WTC11 (cell line): ENCODE data around the gene WTAP. TPM values are rescaled to one million over a fixed set of nuclear protein-coding genes. Genes with fewer than 3 reads are reported as not detected.

ENCODE experiments used
- ATAC-seq: fragments of 200-7000 bp; cut with Tn5 transposase; 2 replicates; pipeline ENCODE4 v1.10.0; 2021; ENCODE audit warnings: mild to moderate bottlenecking, moderate library complexity
- CTCF ChIA-PET: fragments of 300-600 bp; sonication (Branson Sonifier 250); formaldehyde crosslinking; loops from one replicate; lab custom pipeline; 2021; ENCODE audit warnings: antibody characterized with exemption; lab: Charles Lee
- POLR2A ChIA-PET: fragments of 350-600 bp; sonication (Branson Sonifier 250); formaldehyde crosslinking; loops from one replicate; lab custom pipeline; 2021; ENCODE audit warnings: antibody characterized with exemption; lab: Charles Lee
- DNase-seq: peaks from one replicate; pipeline ENCODE4 v3.0.0; 2021; ENCODE audit warnings: low spot score
- H3K27ac Mint-ChIP-seq: 2 replicates; pipeline ENCODE4 v1.8.0; 2021; ENCODE audit warnings: mixed read lengths
- H3K27me3 Mint-ChIP-seq: 2 replicates; pipeline ENCODE4 v1.8.0; 2021; ENCODE audit warnings: low read depth, mild to moderate bottlenecking, moderate library complexity, mixed read lengths
- H3K36me3 Mint-ChIP-seq: 2 replicates; pipeline ENCODE4 v1.8.0; 2021; ENCODE audit warnings: mixed read lengths
- H3K4me1 Mint-ChIP-seq: 2 replicates; pipeline ENCODE4 v1.8.0; 2022; ENCODE audit warnings: mixed read lengths
- H3K4me3 Mint-ChIP-seq: 2 replicates; pipeline ENCODE4 v1.8.0; 2021; ENCODE audit warnings: mild to moderate bottlenecking, moderate library complexity, mixed read lengths
- H3K9me3 Mint-ChIP-seq: 2 replicates; pipeline ENCODE4 v1.8.0; 2021; ENCODE audit warnings: mixed read lengths
- E2F5 ChIP-seq: sonication (generic); formaldehyde crosslinking; IDR thresholded peaks from 2 replicates; pipeline ENCODE4 v1.8.1; 2022; ENCODE audit warnings: mild to moderate bottlenecking, moderate library complexity, missing genetic modification reagents
- EMX1 ChIP-seq: fragments of 250-450 bp; sonication (Bioruptor Pico); IDR thresholded peaks from 2 replicates; pipeline ENCODE4 v1.8.0; 2021; ENCODE audit warnings: mild to moderate bottlenecking
- GABPB1 ChIP-seq: sonication (generic); formaldehyde crosslinking; IDR thresholded peaks from 2 replicates; pipeline ENCODE4 v1.8.1; 2023; ENCODE audit warnings: mild to moderate bottlenecking, missing genetic modification reagents
- IRF2 ChIP-seq: sonication (generic); formaldehyde crosslinking; IDR thresholded peaks from 2 replicates; pipeline ENCODE4 v1.8.0; 2022; ENCODE audit warnings: low read depth, missing genetic modification reagents, borderline replicate concordance
- KAT7 ChIP-seq: sonication (generic); formaldehyde crosslinking; IDR thresholded peaks from 2 replicates; pipeline ENCODE4 v1.8.1; 2023; ENCODE audit warnings: missing genetic modification reagents, mild to moderate bottlenecking, borderline replicate concordance
- NR3C1 ChIP-seq: sonication (generic); formaldehyde crosslinking; conservative IDR thresholded peaks from 2 replicates; pipeline ENCODE4 v1.8.1; 2023; ENCODE audit warnings: low read depth, mild to moderate bottlenecking, missing genetic modification reagents
- OVOL2 ChIP-seq: fragments of 250-450 bp; sonication (Bioruptor Pico); IDR thresholded peaks from 2 replicates; pipeline ENCODE4 v1.9.0; 2021; ENCODE audit warnings: mild to moderate bottlenecking, borderline replicate concordance
- TP53 ChIP-seq: sonication (generic); formaldehyde crosslinking; IDR thresholded peaks from 2 replicates; pipeline ENCODE4 v1.8.1; 2023; ENCODE audit warnings: mild to moderate bottlenecking, missing genetic modification reagents
- USF1 ChIP-seq: sonication (generic); formaldehyde crosslinking; IDR thresholded peaks from 2 replicates; pipeline ENCODE4 v1.8.0; 2022; ENCODE audit warnings: mild to moderate bottlenecking, missing genetic modification reagents
- ZNF232 ChIP-seq: sonication (generic); formaldehyde crosslinking; IDR thresholded peaks from 2 replicates; pipeline ENCODE4 v1.8.0; 2022; ENCODE audit warnings: mild to moderate bottlenecking, missing genetic modification reagents
- ZNF317 ChIP-seq: sonication (generic); formaldehyde crosslinking; IDR thresholded peaks from 2 replicates; pipeline ENCODE4 v1.8.1; 2023; ENCODE audit warnings: low read depth, mild to moderate bottlenecking, moderate library complexity, missing genetic modification reagents, borderline replicate concordance
- ZNF416 ChIP-seq: fragments of 250-450 bp; sonication (Bioruptor Pico); IDR thresholded peaks from 2 replicates; pipeline ENCODE4 v1.9.0; 2021; ENCODE audit warnings: mild to moderate bottlenecking, inconsistent platforms
- total RNA-seq: library from RNA; stranded (reverse); gene quantifications from 3 replicates; pipeline ENCODE4 v1.2.3, GENCODE V29; 2021
- TF ChIP-seq, protein P1 (sequence below): sonication (generic); formaldehyde crosslinking; conservative IDR thresholded peaks from 2 replicates; pipeline ENCODE4 v1.8.1; 2022; ENCODE audit warnings: mild to moderate bottlenecking, missing genetic modification reagents
- TF ChIP-seq, protein P2 (sequence below): fragments of 250-450 bp; sonication (Bioruptor Pico); IDR thresholded peaks from 2 replicates; pipeline ENCODE4 v1.8.0; 2021; ENCODE audit warnings: mild to moderate bottlenecking
- TF ChIP-seq, protein P3 (sequence below): sonication (generic); formaldehyde crosslinking; IDR thresholded peaks from 2 replicates; pipeline ENCODE4 v1.8.0; 2023; ENCODE audit warnings: mild to moderate bottlenecking, missing genetic modification reagents

Gene WTAP
- total RNA-seq, 1 experiment from 2014 or later = 88.8 TPM

DNA sequence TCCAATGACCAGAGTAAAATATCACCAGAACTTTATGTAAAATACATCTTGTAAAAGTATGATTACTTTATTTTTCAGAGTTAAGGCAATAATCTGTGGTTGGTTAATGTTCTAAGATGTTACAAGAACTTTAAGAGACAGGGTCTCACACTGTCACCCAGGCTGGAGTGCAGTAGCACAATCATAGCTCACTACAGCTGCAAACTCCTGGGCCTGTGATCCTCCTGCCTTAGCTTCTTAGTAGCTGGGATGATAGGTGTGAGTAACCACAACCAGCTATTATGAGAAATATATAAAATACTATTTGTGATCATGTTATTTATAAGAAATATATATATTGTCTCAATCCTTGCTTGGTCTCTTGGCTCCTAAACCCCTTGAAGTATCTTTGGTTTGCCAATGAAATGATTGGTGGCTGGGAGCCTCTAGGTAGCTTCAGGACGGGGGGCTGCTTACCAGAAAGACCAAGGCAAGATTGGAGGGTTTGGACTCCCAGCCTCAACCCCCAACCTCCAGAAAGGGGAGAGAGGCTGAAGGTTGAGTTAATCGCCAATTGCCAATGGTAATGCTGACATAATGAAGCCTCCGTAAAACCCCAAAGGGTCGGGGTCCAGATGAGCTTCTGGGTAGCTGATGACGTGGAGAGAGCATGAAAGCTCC, 49.7 kb upstream of the WTAP start:
- Mint-ChIP-seq H3K27me3 (no peaks in the 10 kb centered on the region), H3K36me3 (peaks cover 29% of the 10 kb centered on the region), H3K27ac (no peak overlapping the region), H3K4me3 (no peak overlapping the region), H3K4me1 (no peaks in the 10 kb centered on the region), H3K9me3 (peaks cover 9% of the 10 kb centered on the region; the same call in 1 of the 2 replicates)
- ATAC-seq (no peak), DNase-seq (no peak)
- CTCF ChIA-PET = no interaction called here
- no peak for TF ChIP-seq OVOL2
- no peak for TF ChIP-seq IRF2 (CRISPR knock-in tag)
- TF ChIP-seq KAT7 = no peak
- no peak for TF ChIP-seq EMX1 (CRISPR knock-in tag)
- no peak for TF ChIP-seq ZNF232 (CRISPR knock-in tag)
- no peak for TF ChIP-seq USF1 (CRISPR knock-in tag)
- TF ChIP-seq, protein P1, sequence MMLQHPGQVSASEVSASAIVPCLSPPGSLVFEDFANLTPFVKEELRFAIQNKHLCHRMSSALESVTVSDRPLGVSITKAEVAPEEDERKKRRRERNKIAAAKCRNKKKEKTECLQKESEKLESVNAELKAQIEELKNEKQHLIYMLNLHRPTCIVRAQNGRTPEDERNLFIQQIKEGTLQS = no peak
- TF ChIP-seq, protein P2, sequence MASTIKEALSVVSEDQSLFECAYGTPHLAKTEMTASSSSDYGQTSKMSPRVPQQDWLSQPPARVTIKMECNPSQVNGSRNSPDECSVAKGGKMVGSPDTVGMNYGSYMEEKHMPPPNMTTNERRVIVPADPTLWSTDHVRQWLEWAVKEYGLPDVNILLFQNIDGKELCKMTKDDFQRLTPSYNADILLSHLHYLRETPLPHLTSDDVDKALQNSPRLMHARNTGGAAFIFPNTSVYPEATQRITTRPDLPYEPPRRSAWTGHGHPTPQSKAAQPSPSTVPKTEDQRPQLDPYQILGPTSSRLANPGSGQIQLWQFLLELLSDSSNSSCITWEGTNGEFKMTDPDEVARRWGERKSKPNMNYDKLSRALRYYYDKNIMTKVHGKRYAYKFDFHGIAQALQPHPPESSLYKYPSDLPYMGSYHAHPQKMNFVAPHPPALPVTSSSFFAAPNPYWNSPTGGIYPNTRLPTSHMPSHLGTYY (CRISPR knock-in tag) = no peak
- no peak for TF ChIP-seq NR3C1 (CRISPR knock-in tag)
- no peak for TF ChIP-seq E2F5 (CRISPR knock-in tag)
- no peak for TF ChIP-seq TP53 (CRISPR knock-in tag)
- TF ChIP-seq ZNF317 (CRISPR knock-in tag) = no peak
- POLR2A ChIA-PET = no interaction called here

DNA sequence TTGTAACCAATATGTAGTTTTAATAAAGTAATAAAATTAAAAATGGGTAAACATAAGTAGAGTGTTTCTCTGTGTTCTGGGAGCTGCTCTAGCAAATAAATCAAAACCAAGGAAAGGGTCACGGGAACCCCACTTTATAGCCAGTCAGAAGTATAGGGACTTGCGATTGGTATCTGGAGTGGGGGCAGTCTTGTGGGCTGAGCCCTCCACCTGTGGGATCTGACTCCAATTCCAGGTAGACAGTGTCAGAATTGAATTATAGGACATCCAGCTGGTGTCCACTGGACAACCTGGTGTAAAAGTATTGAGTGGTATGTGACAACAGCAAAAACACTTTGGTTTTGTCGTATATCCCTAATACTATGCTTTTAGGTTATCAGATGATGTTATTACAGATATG, 48.7 kb upstream of the WTAP start:
- Mint-ChIP-seq H3K4me1 (no peaks in the 10 kb centered on the region), H3K9me3 (peaks cover 4% of the 10 kb centered on the region; the same call in 1 of the 2 replicates), H3K36me3 (peaks cover 28% of the 10 kb centered on the region), H3K27ac (no peak overlapping the region)
- POLR2A ChIA-PET = no interaction called here
- ATAC-seq (no peak), DNase-seq (no peak)
- CTCF ChIA-PET = no interaction called here
- TF ChIP-seq, protein P1 = no peak
- TF ChIP-seq ZNF416 (CRISPR knock-in tag) = no peak
- no peak for TF ChIP-seq ZNF317 (CRISPR knock-in tag)
- TF ChIP-seq EMX1 (CRISPR knock-in tag) = no peak
- TF ChIP-seq, all 79 proteins: peak for 0
- Mint-ChIP-seq H3K4me3 (no peak overlapping the region), H3K27me3 (no peaks in the 10 kb centered on the region)

DNA sequence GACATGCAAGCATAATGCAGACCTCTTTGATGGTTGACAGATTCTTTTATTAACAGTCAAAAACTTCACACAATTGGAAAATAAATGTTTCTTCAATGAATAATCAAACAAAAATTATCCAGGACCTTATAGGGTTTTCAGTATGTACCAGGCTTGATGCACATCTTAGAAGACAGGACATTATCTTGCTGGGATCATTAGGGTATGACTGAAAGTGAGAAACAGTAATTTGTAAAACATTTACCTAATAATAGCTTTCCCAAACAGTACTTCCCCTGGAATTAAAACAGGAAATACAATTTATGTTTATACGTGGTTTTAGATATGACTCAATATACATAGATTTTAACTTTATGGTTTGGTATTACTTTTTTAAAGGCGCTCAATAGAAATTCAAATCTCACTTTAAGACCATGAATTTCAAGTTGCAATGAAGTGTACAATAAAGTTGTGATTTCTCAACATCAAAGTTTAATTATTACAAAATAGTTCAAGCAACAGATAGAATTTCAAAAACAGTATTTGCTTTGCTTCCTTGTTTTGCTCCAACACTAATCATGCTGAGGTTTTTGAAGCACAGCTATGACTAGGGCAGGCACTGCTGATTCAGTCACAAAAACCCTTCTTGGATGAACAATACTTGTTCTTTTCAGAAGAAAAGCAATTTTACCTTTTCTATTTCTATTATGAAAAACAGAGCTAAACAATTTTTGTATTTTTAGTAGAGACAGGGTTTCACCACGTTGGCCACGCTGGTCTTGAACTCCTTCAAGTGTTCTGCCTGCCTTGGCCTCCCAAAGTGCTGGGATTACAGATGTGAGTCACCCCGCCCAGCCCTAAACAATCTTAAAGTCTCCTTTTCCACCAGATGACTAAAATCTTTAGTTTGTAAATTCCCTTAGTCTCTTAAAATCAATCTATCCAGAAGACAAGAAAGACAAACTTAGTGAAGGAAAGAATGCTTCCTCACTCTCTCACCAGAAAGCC, 47.9 kb upstream of the WTAP start:
- POLR2A ChIA-PET = no interaction called here

More for the DNA sequence above, 47.9 kb upstream of the WTAP start:
- DNase-seq (no peak), ATAC-seq (no peak)
- Mint-ChIP-seq H3K27ac (no peak overlapping the region; the same call in 1 of the 2 replicates), H3K4me3 (no peak overlapping the region), H3K36me3 (peaks cover 32% of the 10 kb centered on the region), H3K27me3 (no peaks in the 10 kb centered on the region), H3K9me3 (peaks cover 4% of the 10 kb centered on the region; the same call in 1 of the 2 replicates), H3K4me1 (no peaks in the 10 kb centered on the region)
- TF ChIP-seq, protein P3, sequence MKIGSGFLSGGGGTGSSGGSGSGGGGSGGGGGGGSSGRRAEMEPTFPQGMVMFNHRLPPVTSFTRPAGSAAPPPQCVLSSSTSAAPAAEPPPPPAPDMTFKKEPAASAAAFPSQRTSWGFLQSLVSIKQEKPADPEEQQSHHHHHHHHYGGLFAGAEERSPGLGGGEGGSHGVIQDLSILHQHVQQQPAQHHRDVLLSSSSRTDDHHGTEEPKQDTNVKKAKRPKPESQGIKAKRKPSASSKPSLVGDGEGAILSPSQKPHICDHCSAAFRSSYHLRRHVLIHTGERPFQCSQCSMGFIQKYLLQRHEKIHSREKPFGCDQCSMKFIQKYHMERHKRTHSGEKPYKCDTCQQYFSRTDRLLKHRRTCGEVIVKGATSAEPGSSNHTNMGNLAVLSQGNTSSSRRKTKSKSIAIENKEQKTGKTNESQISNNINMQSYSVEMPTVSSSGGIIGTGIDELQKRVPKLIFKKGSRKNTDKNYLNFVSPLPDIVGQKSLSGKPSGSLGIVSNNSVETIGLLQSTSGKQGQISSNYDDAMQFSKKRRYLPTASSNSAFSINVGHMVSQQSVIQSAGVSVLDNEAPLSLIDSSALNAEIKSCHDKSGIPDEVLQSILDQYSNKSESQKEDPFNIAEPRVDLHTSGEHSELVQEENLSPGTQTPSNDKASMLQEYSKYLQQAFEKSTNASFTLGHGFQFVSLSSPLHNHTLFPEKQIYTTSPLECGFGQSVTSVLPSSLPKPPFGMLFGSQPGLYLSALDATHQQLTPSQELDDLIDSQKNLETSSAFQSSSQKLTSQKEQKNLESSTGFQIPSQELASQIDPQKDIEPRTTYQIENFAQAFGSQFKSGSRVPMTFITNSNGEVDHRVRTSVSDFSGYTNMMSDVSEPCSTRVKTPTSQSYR (CRISPR knock-in tag) = no peak
- no peak for TF ChIP-seq GABPB1 (CRISPR knock-in tag)
- CTCF ChIA-PET = interaction anchor here (1.0 to 3.1 kb wide), 2 partner anchors 46 to 140 kb away, joined by 3 to 8 read pairs; no protein-coding TSS in a partner anchor
